Measurements from ENCODE around the gene PMEPA1.

Gene PMEPA1

GRCh38 chr20:57611586-57612311 lies 98.1 kb downstream of the PMEPA1 start:
- peaks cover 20% of the 10 kb centered on the region for H3K4me1 Mint-ChIP-seq
- no peaks in the 10 kb centered on the region for H3K36me3 Mint-ChIP-seq (ENCODE audit: low read depth)
- no peak overlapping the region for H3K27ac Mint-ChIP-seq
- TF ChIP-seq CTCF (IDR thresholded peaks at IDR 0.05), result no peak
- H3K9me3 Mint-ChIP-seq, result no peaks in the 10 kb centered on the region
- no peak overlapping the region for H3K4me3 Mint-ChIP-seq
- no peak for DNase-seq
- H3K27me3 Mint-ChIP-seq (ENCODE audit: low read depth, poor library complexity), result peaks cover 44% of the 10 kb centered on the region

- TF ChIP-seq CTCF (IDR thresholded peaks at IDR 0.05), result no peak
- H3K27ac Mint-ChIP-seq, result no peak overlapping the region
- no peaks in the 10 kb centered on the region for H3K36me3 Mint-ChIP-seq (ENCODE audit: low read depth)
- peaks cover 44% of the 10 kb centered on the region for H3K27me3 Mint-ChIP-seq (ENCODE audit: low read depth, poor library complexity)
- no peak overlapping the region for H3K4me3 Mint-ChIP-seq
- no peaks in the 10 kb centered on the region for H3K9me3 Mint-ChIP-seq
- H3K4me1 Mint-ChIP-seq, result peaks cover 20% of the 10 kb centered on the region
- DNase-seq, result peak; percentile 45
Observed at GRCh38 chr20:57610261-57610952, 99.4 kb downstream of the PMEPA1 start.

- Mint-ChIP-seq H3K27ac (no peak overlapping the region), H3K9me3 (no peaks in the 10 kb centered on the region), H3K27me3 (ENCODE audit: low read depth, poor library complexity) (peaks cover 46% of the 10 kb centered on the region), H3K4me1 (peaks cover 20% of the 10 kb centered on the region), H3K36me3 (ENCODE audit: low read depth) (no peaks in the 10 kb centered on the region), H3K4me3 (no peak overlapping the region)
- TF ChIP-seq CTCF (IDR thresholded peaks at IDR 0.05), result peak; percentile 29
- DNase-seq, result no peak
Observed at GRCh38 chr20:57609842-57610167, 100.0 kb downstream of the PMEPA1 start.

GRCh38 chr20:57609086-57609841 lies 100.6 kb downstream of the PMEPA1 start:
- no peak overlapping the region for H3K4me3 Mint-ChIP-seq
- H3K27ac Mint-ChIP-seq, result no peak overlapping the region
- DNase-seq, result no peak
- H3K36me3 Mint-ChIP-seq (ENCODE audit: low read depth), result no peaks in the 10 kb centered on the region
- TF ChIP-seq CTCF (IDR thresholded peaks at IDR 0.05), result no peak
- peaks cover 51% of the 10 kb centered on the region for H3K27me3 Mint-ChIP-seq (ENCODE audit: low read depth, poor library complexity)
- peaks cover 20% of the 10 kb centered on the region for H3K4me1 Mint-ChIP-seq
- no peaks in the 10 kb centered on the region for H3K9me3 Mint-ChIP-seq

- Mint-ChIP-seq H3K4me3 (no peak overlapping the region), H3K27me3 (ENCODE audit: low read depth, poor library complexity) (peaks cover 55% of the 10 kb centered on the region), H3K9me3 (no peaks in the 10 kb centered on the region), H3K36me3 (ENCODE audit: low read depth) (no peaks in the 10 kb centered on the region), H3K27ac (no peak overlapping the region), H3K4me1 (peaks cover 20% of the 10 kb centered on the region)
- no peak for TF ChIP-seq CTCF (IDR thresholded peaks at IDR 0.05)
- DNase-seq, result no peak
Observed at GRCh38 chr20:57608516-57608915, 101.3 kb downstream of the PMEPA1 start.
